ENCODE data around the gene SH3BP5L.
A peak's percentile ranks its signal among the peaks of the same experiment; 100 is the strongest.
"Not testable (repeated sequence)": the region's sequence is repeated elsewhere in the genome, so short reads cannot be mapped to it uniquely, and the experiment has no call there.

The SH3BP5L gene

DNA sequence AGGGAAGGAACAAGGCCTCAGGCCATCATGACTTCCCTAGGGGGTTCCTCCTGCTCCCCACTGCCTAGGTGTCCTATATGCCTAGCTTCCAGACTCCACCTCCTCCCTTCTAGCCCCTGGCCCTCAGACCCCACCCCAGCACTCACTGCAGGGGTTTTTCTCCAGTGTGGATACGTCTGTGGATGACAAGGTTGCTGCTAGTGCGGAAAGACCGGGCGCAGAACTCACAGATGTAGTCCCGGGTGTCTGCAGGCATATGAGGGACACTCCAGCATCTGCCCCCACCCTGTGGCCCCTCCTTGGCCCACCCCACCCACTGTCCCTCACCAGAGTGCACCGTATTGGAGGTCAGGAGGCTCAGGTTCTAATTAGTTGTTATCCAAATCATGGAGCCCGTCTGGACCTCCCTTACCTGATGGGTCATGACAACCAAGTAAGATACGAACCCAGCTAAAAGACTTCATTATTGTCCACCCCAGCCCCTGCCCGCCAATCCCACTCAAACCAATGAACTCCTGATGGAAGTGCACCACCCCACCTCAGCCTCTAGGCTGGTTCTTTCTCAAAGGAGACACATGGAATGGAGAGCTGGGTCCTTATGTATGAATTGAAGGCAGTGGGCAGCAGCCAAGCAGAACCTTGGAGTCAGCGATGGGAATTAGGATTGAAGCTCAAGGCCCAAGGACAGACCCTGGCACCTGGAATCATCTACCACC, 25.0 kb upstream of the SH3BP5L start:
- DNase-seq (ENCODE audit: low read depth), result no peak

DNA sequence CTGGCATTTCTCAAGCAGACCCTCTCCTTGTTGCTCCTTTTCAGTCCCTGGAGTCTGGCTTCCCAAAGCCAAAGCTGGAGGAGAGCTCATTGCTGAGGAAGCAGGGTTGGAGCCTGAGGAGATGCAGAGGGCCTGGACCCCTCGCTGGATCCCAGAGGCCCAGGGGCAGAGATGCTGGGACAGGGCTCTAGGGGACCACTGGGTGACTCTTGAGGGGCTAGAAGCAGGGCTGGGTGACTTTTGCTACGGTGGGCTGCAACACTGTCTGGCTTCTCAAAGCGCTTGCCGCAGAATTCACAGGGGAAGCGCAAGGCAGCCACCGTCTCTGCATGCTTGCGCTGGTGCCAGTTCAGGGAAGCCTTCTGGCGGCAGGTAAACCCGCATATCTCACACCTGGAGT, 24.4 kb upstream of the SH3BP5L start:
- no peak for DNase-seq (ENCODE audit: low read depth)

DNA sequence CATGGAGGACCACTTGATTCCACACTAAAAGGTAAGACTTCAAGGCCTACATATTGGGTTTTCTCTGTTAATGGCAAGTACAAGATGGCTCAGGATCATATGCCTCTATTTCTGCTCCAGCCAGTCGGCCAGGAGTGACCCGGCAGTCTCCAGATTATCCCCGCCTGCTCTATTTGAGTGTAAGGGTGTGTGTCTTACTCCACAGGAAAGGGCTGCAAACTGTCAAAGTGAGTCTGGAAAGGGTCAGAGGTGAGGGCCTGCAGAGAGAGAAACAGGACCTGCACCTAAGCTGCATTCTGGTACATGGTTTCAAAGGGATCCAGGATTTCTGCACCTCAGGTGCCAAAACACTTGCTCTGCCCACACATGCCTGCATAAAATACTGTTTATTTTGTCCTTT, 23.9 kb upstream of the SH3BP5L start:
- no peak for DNase-seq (ENCODE audit: low read depth)

DNA sequence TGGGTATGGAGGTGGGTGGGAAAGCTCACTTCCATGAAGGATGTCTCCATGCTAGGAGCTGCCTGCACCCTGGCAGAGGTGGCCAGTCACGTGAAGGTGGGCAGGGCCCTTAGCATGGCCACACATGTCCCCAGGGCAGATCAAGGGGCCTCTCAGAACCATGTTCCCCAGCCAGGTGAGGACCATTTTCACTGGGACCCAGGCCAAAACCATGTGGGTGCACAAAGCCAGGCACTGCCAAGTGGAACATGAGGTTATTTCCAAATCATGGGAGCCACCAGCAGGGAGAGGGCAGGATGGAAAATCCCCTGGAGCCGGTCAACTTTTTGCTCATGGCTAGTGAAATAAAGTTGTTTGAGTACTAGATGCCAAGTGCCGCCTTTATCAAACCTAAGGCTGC, 23.4 kb upstream of the SH3BP5L start:
- DNase-seq (ENCODE audit: low read depth), result no peak

DNA sequence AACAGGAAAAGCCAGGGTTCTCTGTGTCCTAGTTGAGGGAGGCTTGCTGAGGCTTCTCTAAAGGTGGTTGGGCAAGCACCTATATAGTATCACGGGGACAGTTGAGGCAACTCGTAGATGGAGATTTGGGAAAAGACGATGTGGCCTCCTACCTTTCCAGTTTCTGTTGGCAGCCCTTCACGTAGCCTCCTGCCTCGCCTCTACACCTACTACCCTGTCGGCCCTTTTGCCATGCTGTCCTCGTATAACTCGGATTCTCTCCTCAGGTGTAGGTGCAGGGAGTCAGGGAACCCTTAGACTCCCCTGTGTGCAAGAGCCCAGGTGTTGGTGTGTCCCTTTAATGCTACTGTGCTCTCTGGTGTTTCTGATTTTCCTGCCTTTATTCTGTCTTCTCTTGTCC, 22.9 kb upstream of the SH3BP5L start:
- no peak for DNase-seq (ENCODE audit: low read depth)

DNA sequence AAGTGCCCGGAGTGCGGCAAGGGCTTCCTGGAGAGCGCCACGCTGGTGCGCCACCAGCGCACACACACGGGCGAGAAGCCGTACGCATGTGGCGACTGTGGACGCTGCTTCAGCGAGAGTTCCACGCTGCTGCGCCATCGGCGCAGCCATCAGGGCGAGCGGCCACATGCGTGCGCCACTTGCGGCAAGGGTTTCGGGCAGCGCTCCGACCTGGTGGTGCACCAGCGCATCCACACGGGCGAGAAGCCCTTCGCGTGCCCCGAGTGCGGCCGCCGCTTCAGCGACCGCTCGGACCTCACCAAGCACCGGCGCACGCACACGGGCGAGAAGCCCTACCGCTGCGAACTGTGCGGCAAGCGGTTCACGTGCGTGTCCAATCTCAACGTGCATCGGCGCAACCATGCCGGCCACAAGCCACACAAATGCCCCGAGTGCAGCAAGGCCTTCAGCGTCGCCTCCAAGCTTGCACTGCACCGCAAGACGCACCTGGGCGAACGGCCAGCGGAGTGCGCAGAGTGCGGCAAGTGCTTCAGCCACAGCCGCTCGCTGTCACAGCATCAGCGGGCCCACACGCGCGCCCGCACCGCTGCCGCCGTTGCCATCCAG, 22.3 kb upstream of the SH3BP5L start:
- no peak for DNase-seq (ENCODE audit: low read depth)

DNA sequence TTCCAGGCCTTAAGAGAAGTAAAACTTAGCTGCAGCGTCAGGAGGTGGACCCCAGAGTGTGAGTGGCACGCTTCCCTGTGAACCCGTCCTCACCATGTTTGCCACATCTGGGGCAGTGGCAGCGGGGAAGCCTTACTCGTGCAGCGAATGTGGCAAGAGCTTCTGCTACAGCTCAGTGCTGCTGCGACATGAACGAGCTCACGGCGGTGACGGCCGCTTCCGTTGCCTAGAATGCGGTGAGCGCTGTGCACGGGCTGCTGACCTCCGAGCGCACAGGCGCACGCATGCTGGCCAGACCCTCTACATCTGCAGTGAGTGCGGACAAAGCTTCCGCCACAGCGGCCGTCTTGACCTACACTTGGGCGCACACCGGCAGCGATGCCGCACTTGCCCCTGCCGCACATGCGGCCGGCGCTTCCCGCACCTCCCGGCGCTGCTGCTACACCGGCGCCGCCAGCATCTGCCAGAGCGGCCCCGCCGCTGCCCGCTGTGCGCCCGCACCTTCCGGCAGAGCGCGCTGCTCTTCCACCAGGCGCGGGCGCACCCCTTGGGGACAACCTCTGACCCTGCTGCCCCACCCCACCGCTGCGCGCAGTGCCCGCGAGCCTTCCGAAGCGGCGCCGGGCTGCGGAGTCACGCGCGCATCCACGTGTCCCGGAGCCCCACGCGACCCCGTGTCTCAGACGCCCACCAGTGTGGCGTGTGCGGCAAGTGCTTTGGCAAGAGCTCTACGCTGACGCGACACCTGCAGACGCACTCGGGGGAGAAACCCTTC, 21.7 kb upstream of the SH3BP5L start:
- DNase-seq (ENCODE audit: low read depth), result no peak

DNA sequence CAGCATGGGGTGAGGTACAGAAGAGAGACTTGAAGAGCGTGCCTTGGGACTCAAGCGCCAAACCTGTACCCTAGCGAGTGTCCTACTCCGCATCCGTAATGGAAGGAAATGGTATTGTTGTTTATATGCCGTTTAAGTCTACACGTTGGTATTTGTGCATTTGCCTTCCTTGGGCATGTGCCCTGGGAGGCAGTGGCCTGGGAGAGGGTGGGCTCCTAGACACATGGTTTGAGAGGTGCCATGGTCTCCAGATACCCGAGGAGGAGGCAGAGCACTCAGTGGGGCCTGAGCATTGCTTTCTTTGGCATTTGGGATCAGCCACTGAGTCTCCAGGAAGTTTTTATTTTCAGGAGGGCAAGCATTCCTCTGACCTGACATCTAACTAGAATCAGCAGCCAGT, 18.8 kb upstream of the SH3BP5L start:
- DNase-seq (ENCODE audit: low read depth), result no peak

DNA sequence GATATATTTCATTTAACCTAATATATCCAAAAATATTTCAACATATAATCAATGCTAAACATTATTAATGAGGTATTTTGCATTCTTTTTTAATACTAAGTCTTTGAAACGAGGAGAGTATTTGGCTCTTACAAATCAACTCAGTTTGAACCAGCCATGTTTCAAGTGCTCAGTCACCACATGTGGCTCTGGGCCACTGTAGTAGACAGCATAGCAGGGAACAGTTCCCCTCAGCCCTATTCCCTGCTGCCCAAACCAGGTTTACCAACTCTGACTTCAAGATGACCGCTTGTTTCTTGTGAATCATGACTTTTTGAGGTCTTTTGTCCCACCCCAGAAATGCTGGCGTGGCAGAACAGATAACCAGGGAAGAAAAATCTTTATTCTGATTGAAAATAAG, 18.0 kb upstream of the SH3BP5L start:
- DNase-seq (ENCODE audit: low read depth), result no peak

DNA sequence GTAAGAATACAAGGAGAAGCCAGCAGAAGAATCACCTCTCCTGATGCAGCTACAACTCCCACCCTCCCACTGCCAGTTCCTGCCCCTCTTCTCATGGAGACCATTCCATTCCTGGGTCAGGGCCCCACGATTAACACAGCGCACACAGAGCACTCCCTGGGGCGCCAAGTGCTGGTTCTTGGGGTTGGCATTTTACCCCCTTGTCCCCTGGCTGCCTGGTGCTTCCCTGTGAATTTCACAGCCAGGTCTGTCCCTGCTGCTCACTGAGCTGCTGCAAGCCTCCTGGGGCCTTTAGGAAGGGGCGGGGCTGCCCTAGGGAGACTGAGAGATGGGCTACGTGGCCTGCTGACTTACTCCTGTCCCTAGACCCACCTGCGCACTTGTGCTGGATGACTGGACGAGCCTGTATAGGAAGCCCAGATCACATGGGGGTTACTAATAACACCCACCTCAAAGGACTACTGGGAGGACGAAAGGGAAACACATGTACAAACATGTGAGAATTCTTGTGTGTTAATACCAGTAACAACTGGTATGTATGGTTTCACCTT, 17.1 kb upstream of the SH3BP5L start:
- no peak for DNase-seq (ENCODE audit: low read depth)

DNA sequence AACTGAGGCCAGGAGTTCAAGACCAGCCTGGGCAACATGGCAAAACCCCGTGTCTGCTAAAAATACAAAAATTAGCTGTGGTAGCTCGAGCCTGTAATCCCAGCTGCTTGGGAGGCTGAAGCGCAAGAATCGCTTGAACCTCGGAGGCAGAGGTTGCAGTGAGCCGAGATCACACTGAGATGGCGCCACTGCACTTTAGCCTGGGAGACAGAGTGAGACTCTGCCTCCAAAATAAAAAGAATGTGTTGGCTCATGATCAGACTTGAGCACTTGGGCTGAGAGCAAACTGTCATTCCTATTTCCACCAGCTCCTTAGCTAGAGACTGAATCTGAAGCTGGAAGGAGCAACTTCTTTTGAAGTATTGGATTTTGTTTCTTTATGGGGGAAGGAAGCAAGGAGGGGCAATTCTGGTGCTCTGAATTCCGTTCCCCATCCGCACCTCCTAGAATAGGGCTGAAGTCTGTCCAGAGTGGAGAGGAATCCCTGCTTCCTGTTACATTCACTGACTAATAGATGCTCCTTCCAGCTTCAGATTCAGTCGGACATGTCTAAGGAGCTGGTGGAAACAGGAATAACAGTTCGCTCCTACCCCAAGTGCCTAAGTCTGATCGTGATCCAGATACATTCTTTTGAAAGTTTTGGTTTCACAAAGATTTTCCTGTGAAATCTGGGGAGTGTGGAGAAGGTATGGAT, 16.1 kb upstream of the SH3BP5L start:
- no peak for DNase-seq (ENCODE audit: low read depth)

DNA sequence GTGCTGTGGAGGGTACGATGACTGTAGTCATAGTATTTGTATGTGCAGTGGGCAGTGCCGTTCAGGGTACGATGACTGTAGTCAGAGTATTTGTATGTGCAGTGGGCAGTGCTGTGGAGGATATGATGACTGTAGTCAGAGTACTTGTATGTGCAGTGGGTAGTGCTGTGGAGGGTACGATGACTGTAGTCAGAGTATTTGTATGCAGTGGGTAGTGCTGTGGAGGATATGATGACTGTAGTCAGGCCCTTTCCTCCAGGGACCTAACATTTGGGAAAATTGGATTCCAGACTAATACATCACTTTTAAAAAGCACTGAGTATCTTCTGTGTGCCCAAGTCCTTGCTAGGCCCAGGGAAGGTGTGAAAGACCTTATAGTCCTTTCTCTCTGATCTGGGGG, 15.2 kb upstream of the SH3BP5L start:
- no peak for DNase-seq (ENCODE audit: low read depth)

DNA sequence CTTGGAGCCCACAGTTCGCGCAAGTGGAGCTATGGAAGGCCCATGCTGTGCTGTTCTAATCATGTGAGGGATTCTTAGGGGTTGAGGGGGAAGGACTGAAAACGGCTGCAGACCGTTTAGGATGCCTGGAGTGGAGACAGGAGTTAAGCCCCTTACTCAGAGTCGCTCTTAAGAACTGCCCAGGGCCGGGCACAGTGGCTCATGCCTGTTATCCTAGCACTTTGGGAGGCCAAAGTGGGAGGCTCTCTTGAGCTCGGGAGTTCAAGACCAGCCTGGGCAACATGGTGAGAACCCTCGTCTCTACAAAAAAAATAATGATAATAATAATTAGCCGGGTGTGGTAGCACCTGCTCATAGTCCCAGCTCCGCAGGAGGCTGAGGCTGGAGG, 13.4 kb upstream of the SH3BP5L start:
- no peak for DNase-seq (ENCODE audit: low read depth)

DNA sequence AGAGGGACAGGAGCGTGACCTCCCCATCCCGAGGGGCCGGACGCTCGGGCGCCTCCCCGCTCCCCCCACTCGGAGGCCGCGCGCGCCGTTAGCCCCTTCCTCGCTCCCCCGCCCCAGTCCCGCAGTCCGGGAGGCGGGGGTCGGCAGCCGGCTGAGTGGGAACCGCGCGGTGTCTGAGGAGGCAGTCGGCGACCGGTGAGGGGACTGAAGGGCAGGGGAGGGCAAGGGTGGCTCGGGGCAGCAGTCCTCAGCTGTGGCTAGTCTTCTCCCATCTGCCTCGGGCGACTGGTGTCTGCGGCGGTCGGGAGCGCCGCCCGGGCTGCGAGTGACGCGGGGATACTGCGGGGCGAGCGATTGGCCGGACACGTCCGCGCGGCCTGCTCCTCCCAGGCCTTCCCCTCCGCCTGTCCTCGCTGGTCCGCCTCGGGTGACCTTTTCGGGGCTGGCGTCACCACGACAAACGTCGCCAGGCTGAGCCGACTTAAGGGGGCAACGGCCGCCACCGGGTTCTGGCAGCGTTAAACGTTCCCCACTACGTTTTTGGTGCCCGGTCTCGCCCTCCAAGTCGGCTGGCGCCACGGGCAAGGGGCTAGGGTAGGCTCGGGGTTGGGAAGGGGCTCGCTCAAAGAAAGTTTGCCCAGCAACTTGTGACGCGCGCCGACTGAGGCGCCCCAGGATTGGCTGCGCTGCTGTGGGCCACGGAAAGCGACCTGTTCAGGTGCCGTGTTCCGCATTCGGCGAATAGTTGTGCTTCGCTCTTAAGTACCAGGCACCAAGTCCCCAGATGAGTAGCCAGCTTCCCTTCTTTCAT, 12.8 kb upstream of the SH3BP5L start:
- DNase-seq (ENCODE audit: low read depth), result peak; percentile 77

DNA sequence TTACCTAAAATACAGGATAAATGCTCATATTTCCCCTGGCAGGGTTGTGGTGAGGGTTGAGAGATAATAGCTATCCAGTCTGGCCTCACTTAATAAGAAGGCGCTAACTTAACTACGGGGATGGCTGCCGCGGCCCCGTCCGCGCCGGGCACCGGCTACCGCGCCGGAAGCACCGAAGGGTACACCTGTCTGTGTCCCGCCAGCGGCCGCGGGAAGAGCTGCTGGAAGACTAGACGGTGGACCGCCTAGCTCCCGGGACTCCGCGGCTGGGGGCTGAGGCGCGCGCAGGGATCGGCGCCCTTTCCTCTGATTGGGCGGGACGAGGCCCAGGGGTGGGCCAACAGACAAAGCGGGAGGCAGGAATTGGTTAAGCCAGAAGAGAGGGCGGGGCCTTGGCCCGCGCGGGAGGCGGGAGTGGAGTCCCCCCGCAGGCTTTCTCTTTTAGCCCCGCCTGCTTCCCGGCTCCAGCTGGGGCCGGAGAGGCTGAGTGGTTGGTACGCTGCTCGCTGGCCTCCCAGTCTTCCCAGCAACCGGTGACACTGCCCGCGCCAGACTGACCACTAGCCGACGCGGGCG, 12.2 kb upstream of the SH3BP5L start, which contains the start of gene ZNF672:
Gene ZNF672, plus strand, starts transcription at position 444 of the 576 bp plus-strand sequence. CDS start 9,051 bp downstream, outside the sequence.
- DNase-seq (ENCODE audit: low read depth), result peak; percentile 92

DNA sequence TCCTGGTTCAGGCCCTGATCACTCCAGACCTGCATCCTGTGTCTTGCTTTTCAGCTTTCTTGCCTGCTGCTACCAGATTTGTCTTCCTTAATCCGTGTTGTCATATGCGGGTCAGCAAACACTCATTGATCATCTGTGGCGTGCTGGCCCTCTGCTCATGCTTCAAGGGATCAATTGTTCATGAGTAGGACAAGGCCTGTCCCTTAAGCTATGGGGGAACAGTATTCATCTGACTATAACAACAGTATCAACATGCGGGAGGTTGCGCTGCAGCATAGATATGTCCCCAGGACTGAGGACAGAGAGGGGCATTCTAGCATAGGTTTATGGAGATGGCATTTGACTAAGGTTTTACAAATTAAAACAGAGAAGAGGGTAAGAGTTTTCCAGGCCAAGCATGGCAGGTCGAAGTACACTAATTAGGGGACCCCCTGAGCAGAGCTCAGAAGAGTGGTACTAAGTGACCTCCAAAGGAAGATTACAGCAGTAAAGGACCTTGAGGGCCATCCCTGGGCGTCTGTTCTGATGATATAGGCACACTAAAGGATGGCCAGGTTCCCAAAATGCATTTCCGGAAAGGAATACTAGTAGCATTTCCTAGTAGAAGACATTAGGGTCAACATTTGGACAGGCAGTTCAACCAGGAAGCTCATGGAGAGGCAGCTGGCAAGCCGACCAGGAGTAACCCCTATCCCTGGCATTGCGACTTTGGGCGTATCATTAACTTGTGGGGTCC, 11.5 kb upstream of the SH3BP5L start:
- DNase-seq (ENCODE audit: low read depth), result no peak

DNA sequence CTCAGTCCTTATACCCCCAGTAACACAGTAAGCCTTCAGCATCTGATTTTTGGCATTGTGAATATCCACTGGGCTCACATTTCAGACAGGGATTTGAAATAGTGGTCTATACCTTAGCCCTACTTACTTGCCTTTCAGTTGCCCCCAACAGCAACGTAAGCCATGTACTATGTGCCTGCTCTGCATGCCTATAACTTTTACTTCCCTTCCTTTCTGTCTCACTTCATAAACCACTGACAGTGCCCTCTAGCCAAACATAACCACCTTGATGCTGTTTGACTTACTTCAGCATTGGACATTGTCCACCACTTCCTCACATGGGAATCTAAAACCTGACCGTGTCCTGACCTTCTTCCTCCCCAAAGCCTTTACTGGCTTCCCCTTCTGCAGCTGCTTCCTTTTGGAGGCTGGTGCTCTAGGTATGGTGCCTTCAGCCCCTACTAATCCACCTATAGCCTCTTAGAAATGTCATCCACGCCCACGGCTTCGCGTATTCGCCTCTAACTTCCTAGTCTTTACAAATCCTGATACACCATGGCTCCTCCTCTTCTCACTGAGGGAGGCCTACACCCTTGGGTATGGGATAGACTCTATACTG, 8.7 kb upstream of the SH3BP5L start:
- no peak for DNase-seq (ENCODE audit: low read depth)

DNA sequence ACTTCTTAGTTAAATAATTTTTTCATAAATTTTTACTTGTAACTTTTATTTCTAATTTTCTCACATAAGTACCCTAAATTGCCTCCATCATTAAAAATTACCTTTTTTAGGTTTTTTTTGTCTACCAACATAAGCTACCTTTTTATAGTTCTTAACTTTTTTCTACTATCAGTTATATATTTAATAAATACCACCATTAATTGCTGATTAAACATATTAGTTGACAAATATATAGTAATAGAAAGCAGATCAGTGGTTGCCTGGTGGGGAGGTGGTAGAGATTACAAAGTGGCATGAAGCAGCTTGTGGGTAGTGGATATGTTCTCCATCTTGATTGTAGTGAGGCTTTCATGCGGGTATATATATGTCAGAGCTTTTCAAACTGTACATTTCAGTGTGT, 6.1 kb upstream of the SH3BP5L start:
- no peak for DNase-seq (ENCODE audit: low read depth)

DNA sequence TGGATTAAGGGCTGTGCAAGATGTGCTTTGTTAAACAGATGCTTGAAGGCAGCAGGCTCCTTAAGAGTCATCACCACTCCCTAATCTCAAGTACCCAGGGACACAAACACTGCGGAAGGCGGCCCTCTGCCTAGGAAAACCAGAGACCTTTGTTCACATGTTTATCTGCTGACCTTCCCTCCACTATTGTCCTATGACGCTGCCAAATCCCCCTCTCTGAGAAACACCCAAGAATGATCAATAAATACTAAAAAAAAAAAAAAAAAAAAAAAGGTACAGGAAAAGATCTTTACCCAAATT, 5.0 kb upstream of the SH3BP5L start:
- not testable (repeated sequence) for DNase-seq (ENCODE audit: low read depth)

DNA sequence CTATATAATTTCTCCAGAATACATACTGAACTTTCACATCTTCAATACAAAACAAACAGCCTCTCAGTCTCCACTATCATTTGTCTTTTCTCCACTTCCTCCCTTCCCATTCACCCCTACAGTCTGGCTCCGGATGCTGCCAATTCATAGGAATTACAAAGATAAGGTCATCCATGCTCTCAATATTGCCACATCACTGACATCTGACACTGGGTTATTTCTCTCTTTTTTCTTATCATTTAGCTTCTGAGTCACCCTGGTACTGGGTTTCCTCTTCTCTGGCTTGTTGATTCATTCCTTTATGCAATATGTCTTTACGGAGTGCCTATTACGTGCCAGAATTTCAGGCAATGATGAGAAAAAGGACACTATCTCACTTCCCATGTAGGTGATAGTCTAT, 3.1 kb upstream of the SH3BP5L start:
- no peak for DNase-seq (ENCODE audit: low read depth)
